Measurements from ENCODE around the gene LAMA1. TPM values are rescaled to one million over a fixed set of nuclear protein-coding genes. Genes with fewer than 3 reads are reported as not detected.
A peak's percentile ranks its signal among the peaks of the same experiment; 100 is the strongest.

Gene LAMA1
- total RNA-seq, 6 donors from 2014 or later = 0.89 to 3.1 (median 1.5) TPM

DNA sequence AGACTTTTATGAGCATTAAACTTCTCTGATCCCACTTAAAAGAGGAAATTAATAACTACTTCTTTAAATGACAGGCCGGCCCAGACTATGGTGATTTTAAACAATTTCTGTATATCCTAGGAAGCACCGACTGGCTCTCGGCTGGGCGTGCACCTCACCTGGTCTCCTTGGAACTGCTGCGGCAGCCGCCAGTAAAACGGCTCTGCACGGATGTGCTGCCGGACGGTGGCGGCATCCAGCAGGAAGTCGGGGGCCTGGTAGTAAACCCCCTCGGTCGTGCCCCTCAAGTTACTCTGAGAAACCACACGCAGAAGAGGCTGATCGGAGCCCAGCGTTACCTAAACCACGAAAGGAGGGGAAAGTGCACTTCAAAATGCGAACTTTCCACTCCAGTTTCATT, 106.5 kb downstream of the LAMA1 start:
- Histone ChIP-seq H3K27me3 (no peaks in the 10 kb centered on the region), H3K4me3 (peak overlapping the region in 3 of 4 donors; percentile 17 to 35 (median 31)), H3K27ac (no peak overlapping the region), H3K4me1 (no peaks in the 10 kb centered on the region), H3K36me3 (no peaks in the 10 kb centered on the region), H3K9me3 (no peaks in the 10 kb centered on the region)
- WGBS, 2 donors = 48 to 56% methylated on average over 19 of the region's 19 CpGs
- peak in 1 of 2 donors; percentile 60 for DNase-seq
- TF ChIP-seq POLR2AphosphoS5 (IDR thresholded peaks at IDR 0.05) = no peak
- TF ChIP-seq EP300 (IDR thresholded peaks at IDR 0.05) = no peak
- no peak for TF ChIP-seq POLR2A (IDR thresholded peaks at IDR 0.05)
- TF ChIP-seq, protein P1, sequence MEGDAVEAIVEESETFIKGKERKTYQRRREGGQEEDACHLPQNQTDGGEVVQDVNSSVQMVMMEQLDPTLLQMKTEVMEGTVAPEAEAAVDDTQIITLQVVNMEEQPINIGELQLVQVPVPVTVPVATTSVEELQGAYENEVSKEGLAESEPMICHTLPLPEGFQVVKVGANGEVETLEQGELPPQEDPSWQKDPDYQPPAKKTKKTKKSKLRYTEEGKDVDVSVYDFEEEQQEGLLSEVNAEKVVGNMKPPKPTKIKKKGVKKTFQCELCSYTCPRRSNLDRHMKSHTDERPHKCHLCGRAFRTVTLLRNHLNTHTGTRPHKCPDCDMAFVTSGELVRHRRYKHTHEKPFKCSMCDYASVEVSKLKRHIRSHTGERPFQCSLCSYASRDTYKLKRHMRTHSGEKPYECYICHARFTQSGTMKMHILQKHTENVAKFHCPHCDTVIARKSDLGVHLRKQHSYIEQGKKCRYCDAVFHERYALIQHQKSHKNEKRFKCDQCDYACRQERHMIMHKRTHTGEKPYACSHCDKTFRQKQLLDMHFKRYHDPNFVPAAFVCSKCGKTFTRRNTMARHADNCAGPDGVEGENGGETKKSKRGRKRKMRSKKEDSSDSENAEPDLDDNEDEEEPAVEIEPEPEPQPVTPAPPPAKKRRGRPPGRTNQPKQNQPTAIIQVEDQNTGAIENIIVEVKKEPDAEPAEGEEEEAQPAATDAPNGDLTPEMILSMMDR (IDR thresholded peaks at IDR 0.05) = no peak
- ATAC-seq (ENCODE audit: low FRiP score in 2 of 2) = no peak

DNA sequence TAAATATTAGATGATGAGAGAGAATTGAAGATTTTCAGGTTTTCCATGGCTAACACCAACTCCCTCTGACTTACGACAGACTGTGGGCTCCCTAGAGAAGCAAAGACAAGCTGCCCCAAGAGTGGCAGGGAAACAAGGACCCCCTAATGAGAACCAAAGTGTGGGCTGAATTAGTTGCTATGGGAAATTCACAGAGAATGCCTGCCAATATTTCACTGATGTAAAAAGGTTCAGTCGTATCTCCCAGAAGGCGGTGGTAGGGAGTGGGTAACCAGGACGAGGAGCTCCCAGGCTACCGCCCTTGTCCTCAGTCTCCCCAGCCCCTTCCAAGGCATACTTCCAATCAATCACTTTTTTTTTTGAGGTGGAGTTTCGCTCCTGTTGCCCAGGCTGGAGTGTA, 113.6 kb downstream of the LAMA1 start:
- Histone ChIP-seq H3K4me1 (no peaks in the 10 kb centered on the region), H3K36me3 (no peaks in the 10 kb centered on the region), H3K27ac (no peak overlapping the region), H3K4me3 (no peak overlapping the region), H3K9me3 (no peaks in the 10 kb centered on the region), H3K27me3 (no peaks in the 10 kb centered on the region)
- WGBS, 2 donors = 86 to 95% methylated on average over 6 of the region's 6 CpGs
- DNase-seq (no peak), ATAC-seq (ENCODE audit: low FRiP score in 2 of 2) (no peak)
- TF ChIP-seq, protein P1 (IDR thresholded peaks at IDR 0.05) = no peak
- TF ChIP-seq EP300 (IDR thresholded peaks at IDR 0.05) (no peak), POLR2AphosphoS5 (IDR thresholded peaks at IDR 0.05) (no peak), POLR2A (IDR thresholded peaks at IDR 0.05) (no peak)

DNA sequence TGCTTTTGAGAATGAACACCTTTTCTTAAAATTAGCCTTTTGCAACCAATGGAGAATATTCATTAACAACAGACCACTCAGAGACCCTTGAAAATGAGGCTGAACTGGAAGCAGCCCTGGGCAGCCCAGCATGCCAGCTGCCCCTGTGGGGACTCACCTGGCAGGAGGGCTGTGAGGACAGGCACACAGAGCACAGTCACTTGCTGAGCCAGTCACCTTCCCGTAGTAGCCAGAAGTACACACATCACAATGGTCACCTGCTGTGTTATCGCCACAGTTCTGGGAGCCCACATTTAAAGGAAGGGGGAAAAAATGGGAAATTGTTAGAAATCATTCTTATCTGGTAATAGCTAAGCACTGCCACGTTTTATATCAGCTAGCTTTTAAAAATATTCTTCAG, 115.5 kb downstream of the LAMA1 start:
- H3K9me3 ChIP-seq = no peaks in the 10 kb centered on the region
- DNase-seq (no peak), ATAC-seq (ENCODE audit: low FRiP score in 2 of 2) (no peak)
- no peaks in the 10 kb centered on the region for H3K4me1 ChIP-seq
- WGBS, 2 donors = 65 to 67% methylated on average over 3 of the region's 3 CpGs
- TF ChIP-seq POLR2A (IDR thresholded peaks at IDR 0.05) (no peak), EP300 (IDR thresholded peaks at IDR 0.05) (no peak), POLR2AphosphoS5 (IDR thresholded peaks at IDR 0.05) (no peak)
- TF ChIP-seq, protein P1 (IDR thresholded peaks at IDR 0.05) = no peak
- H3K27me3 ChIP-seq = no peaks in the 10 kb centered on the region
- no peaks in the 10 kb centered on the region for H3K36me3 ChIP-seq
- no peak overlapping the region for H3K27ac ChIP-seq
- H3K4me3 ChIP-seq = no peak overlapping the region

DNA sequence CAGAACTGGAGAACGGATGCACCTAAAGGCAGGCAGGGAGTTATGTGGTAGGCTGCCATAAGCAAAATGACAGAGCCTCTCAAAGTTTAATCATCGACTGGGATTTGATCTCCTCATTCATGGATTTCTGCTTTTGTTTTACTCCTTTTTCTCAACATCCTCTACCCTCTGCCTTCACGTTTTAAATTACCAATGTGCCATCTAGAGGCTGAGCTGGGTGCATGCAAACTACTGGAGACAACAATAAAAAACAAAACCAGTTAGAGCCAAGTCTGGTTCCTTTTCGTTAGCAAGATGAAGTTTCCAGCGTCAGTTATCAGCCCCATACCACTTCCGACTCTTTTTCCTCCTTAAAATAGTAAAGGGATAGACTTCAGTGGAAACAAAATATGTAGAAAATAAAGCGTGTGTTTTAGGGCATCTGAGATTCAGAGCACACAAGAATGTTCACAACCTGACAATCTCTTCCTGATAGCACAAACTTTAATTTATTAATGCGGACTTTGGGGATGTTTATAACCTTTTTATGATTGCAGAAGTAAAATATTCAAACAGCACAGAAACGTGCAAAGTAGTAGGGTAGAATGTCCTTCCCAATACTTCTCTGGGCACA, 117.0 kb downstream of the LAMA1 start:
- DNase-seq = no peak
- Histone ChIP-seq H3K4me3 (no peak overlapping the region), H3K36me3 (no peaks in the 10 kb centered on the region), H3K27ac (no peak overlapping the region), H3K9me3 (no peaks in the 10 kb centered on the region), H3K27me3 (no peaks in the 10 kb centered on the region), H3K4me1 (no peaks in the 10 kb centered on the region)
- ATAC-seq (ENCODE audit: low FRiP score in 2 of 2) = no peak
- TF ChIP-seq POLR2AphosphoS5 (IDR thresholded peaks at IDR 0.05) = no peak
- TF ChIP-seq, protein P1 (IDR thresholded peaks at IDR 0.05) = peak in 3 of 6 experiments; percentile 36 to 51 (median 43)
- WGBS, 2 donors = 32 to 35% methylated on average over 9 of the region's 9 CpGs

GRCh38 chr18:6997808-6998207, 119.8 kb downstream of the LAMA1 start:
- no peaks in the 10 kb centered on the region for H3K9me3 ChIP-seq
- no peaks in the 10 kb centered on the region for H3K36me3 ChIP-seq
- no peak overlapping the region for H3K27ac ChIP-seq
- DNase-seq (no peak), ATAC-seq (ENCODE audit: low FRiP score in 2 of 2) (no peak)
- TF ChIP-seq EP300 (IDR thresholded peaks at IDR 0.05) (peak in 1 of 4 donors; percentile 49), POLR2AphosphoS5 (IDR thresholded peaks at IDR 0.05) (peak in 1 of 2 donors; percentile 40), POLR2A (IDR thresholded peaks at IDR 0.05) (no peak)
- TF ChIP-seq, protein P1 (IDR thresholded peaks at IDR 0.05) = no peak
- no peak overlapping the region for H3K4me3 ChIP-seq
- WGBS, 2 donors = 55 to 69% methylated on average over 8 of the region's 8 CpGs
- peaks cover 0 to 3% (median 0%) of the 10 kb centered on the region in 4 donors for H3K4me1 ChIP-seq
- no peaks in the 10 kb centered on the region for H3K27me3 ChIP-seq
